HepG2 (cell line): ENCODE results near the gene STAM. TPM values are rescaled to one million over a fixed set of nuclear protein-coding genes. Genes with fewer than 3 reads are reported as not detected.

Experiments
- ATAC-seq: fragments of 200-7000 bp; cut with Tn5 transposase; 3 replicates; pipeline ENCODE4 v1.9.1; 2020; ENCODE audit warnings: mild to moderate bottlenecking, moderate library complexity
- BruUV-seq: library from RNA; stranded (reverse); fragments of 400-500 nt; replicated peaks from 2 replicates; lab custom pipeline; 2021; lab: Mats Ljungman, UMichigan
- CTCF ChIA-PET: fragments of 300-600 bp; formaldehyde crosslinking; extraction: SDS; loops from one replicate; lab custom pipeline; 2021; ENCODE audit warnings: low total read pairs, inconsistent platforms, low intra/inter-chr PET ratio; lab: Yijun Ruan, JAX
- POLR2A ChIA-PET: fragments of 350-600 bp; sonication (Branson Sonifier 250); formaldehyde crosslinking; loops from one replicate; lab custom pipeline; 2020; ENCODE audit warnings: antibody characterized with exemption, inconsistent platforms; lab: Yijun Ruan, JAX
- DNase-seq: peaks from one replicate; pipeline ENCODE4 v3.0.0-alpha.2; 2015; ENCODE audit warnings: low spot score
- FAIRE-seq: peaks from 3 replicates; lab custom pipeline; 2011; peaks lifted over from hg19 to GRCh38; lab: Jason Lieb, UNC
- H2AFZ ChIP-seq: one replicate; pipeline ENCODE4 v1.6.1; 2011; ENCODE audit warnings: low read length, inconsistent platforms
- H3K27ac ChIP-seq: fragments of 300-600 bp; 3 replicates; pipeline ENCODE4 v1.8.0; 2011; ENCODE audit warnings: mixed run types, mild to moderate bottlenecking, mixed read lengths, low read length, inconsistent platforms; ENCODE audit not compliant: insufficient read depth; ENCODE audit errors: extremely low read length
- H3K27me3 ChIP-seq, 2 experiments: fragments of 200-600 bp in 1 of 2; 2 replicates in 1 of 2; 3 replicates in 1 of 2; pipeline versions ENCODE4 v1.6.0 to v1.8.0; 2011; ENCODE audit warnings: low read length in 2 of 2, mild to moderate bottlenecking in 2 of 2, moderate library complexity in 2 of 2, inconsistent platforms in 1 of 2; ENCODE audit not compliant: insufficient read depth in 2 of 2, control insufficient read depth in 1 of 2
- H3K36me3 ChIP-seq, 2 experiments: fragments of 200-600 bp in 1 of 2; replicated peaks in 1 of 2; 2 replicates in 1 of 2; 3 replicates in 1 of 2; pipeline versions ENCODE4 v1.5.1 to v1.8.0; 2011; ENCODE audit warnings: low read length in 2 of 2, inconsistent platforms in 1 of 2; ENCODE audit not compliant: insufficient read depth in 2 of 2, control insufficient read depth in 1 of 2
- H3K4me1 ChIP-seq: 2 replicates; pipeline ENCODE4 v1.5.1; 2012; ENCODE audit warnings: low read length, inconsistent platforms; ENCODE audit not compliant: insufficient read depth
- H3K4me2 ChIP-seq: 2 replicates; pipeline ENCODE4 v1.6.0; 2011; ENCODE audit warnings: low read depth, low read length, inconsistent platforms
- H3K4me3 ChIP-seq, 3 experiments: fragments of 200-600 bp in 1 of 3; sonication (generic), shearing (Covaris generic) in 1 of 3; replicated peaks in 1 of 3; 2 replicates each; pipeline ENCODE4 v1.5.1; 2011 to 2016; ENCODE audit warnings: low read length in 3 of 3, inconsistent platforms in 2 of 3, low read depth in 2 of 3, mild to moderate bottlenecking in 2 of 3, control low read depth in 1 of 3, mixed read lengths in 1 of 3; ENCODE audit not compliant: insufficient read depth in 1 of 3
- H3K79me2 ChIP-seq: one replicate; pipeline ENCODE4 v1.6.1; 2011; ENCODE audit warnings: low read length, inconsistent platforms; ENCODE audit not compliant: insufficient read depth
- H3K9ac ChIP-seq: 2 replicates; pipeline ENCODE4 v1.6.0; 2011; ENCODE audit warnings: mild to moderate bottlenecking, low read depth, low read length, inconsistent platforms; ENCODE audit not compliant: insufficient read depth
- H3K9me3 ChIP-seq: 2 replicates; pipeline ENCODE4 v1.5.1; 2012; ENCODE audit warnings: mild to moderate bottlenecking, low read length
- H4K20me1 ChIP-seq: 2 replicates; pipeline ENCODE4 v1.6.0; 2011; ENCODE audit warnings: inconsistent platforms, mild to moderate bottlenecking, low read length, moderate library complexity; ENCODE audit not compliant: insufficient read depth
- ARNT ChIP-seq: fragments of 450-650 bp; IDR thresholded peaks from 2 replicates; pipeline ENCODE4 v1.6.1; 2017
- BRD4 ChIP-seq: sonication (generic); formaldehyde crosslinking; IDR thresholded peaks from 2 replicates; pipeline ENCODE4 v1.4.0; 2020; ENCODE audit warnings: missing genetic modification reagents
- HIVEP1 ChIP-seq: sonication (generic); formaldehyde crosslinking; IDR thresholded peaks from 2 replicates; pipeline ENCODE4 v1.4.0; 2020; ENCODE audit warnings: mild to moderate bottlenecking, missing genetic modification reagents
- NCOA5 ChIP-seq: sonication (generic); formaldehyde crosslinking; IDR thresholded peaks from 2 replicates; pipeline ENCODE4 v1.4.0; 2020; ENCODE audit warnings: missing genetic modification reagents
- NFE2L1 ChIP-seq: sonication (generic); formaldehyde crosslinking; IDR thresholded peaks from 2 replicates; pipeline ENCODE4 v1.4.0; 2020; ENCODE audit warnings: missing genetic modification reagents, mild to moderate bottlenecking, borderline replicate concordance
- PAWR ChIP-seq: sonication (generic); formaldehyde crosslinking; IDR thresholded peaks from 2 replicates; pipeline ENCODE4 v1.4.0; 2020; ENCODE audit warnings: missing genetic modification reagents, mild to moderate bottlenecking, borderline replicate concordance
- TCF7 ChIP-seq: sonication (generic); IDR thresholded peaks from 2 replicates; pipeline ENCODE4 v1.6.1; 2016; ENCODE audit warnings: antibody characterized with exemption, low read depth
- WIZ ChIP-seq: sonication (generic); formaldehyde crosslinking; IDR thresholded peaks from 2 replicates; pipeline ENCODE4 v1.5.1; 2020; ENCODE audit warnings: mild to moderate bottlenecking, missing genetic modification reagents
- ZNF20 ChIP-seq: sonication (generic); formaldehyde crosslinking; IDR thresholded peaks from 2 replicates; pipeline ENCODE4 v1.4.0; 2020; ENCODE audit warnings: mild to moderate bottlenecking, moderate library complexity, missing genetic modification reagents
- ZNF232 ChIP-seq: sonication (generic); formaldehyde crosslinking; IDR thresholded peaks from 2 replicates; pipeline ENCODE4 v1.4.0; 2020; ENCODE audit warnings: missing genetic modification reagents, borderline replicate concordance
- ZNF235 ChIP-seq: sonication (generic); formaldehyde crosslinking; IDR thresholded peaks from 2 replicates; pipeline ENCODE4 v1.8.1; 2023; ENCODE audit warnings: mild to moderate bottlenecking, missing genetic modification reagents, borderline replicate concordance
- ZNF569 ChIP-seq: sonication (generic); formaldehyde crosslinking; IDR thresholded peaks from 2 replicates; pipeline ENCODE4 v1.5.0; 2020; ENCODE audit warnings: mild to moderate bottlenecking, missing genetic modification reagents, moderate library complexity, borderline replicate concordance
- ZNF772 ChIP-seq: sonication (generic); formaldehyde crosslinking; IDR thresholded peaks from 2 replicates; pipeline ENCODE4 v1.5.0; 2020; ENCODE audit warnings: mild to moderate bottlenecking, missing genetic modification reagents
- WGBS: methylation state at CpG from one replicate; pipeline ENCODE4 v1.1.6; 2017; ENCODE audit warnings: low lambda C conversion rate; 5-methylcytosine and 5-hydroxymethylcytosine counted together
- in situ Hi-C: cut with HindIII; loops from 2 replicates; pipeline ENCODE4 v1.10.0; 2017; ENCODE audit warnings: low pct_unique_long_range_greater_than_20kb; ENCODE audit not compliant: extremely low pct_ligation_motif_present
- intact Hi-C: fragments of 100-400 bp; cut with micrococcal nuclease; formaldehyde crosslinking; loops from one replicate; pipeline ENCODE4 v1.10.0; 2022; ENCODE audit not compliant: unreplicated experiment
- polyA plus RNA-seq, 8 experiments: library from polyadenylated mRNA; depleted of rRNA in 3 of 8; stranded (reverse) in 7 of 8; unstranded in 1 of 8; fragments of >200 nt; fragmentation: Illumina TruSeq in 4 of 8; extraction: Trizol in 4 of 8; gene quantifications; 2 replicates each; pipeline versions ENCODE4 v1.2.1 to v1.2.3, GENCODE V29; 2011 to 2016; ENCODE audit warnings: low read depth in 4 of 8, missing spikeins in 1 of 8, mixed read lengths in 1 of 8; ENCODE audit not compliant: insufficient read depth in 1 of 8
- total RNA-seq, 5 experiments: library from RNA; depleted of rRNA; stranded (reverse); fragments of >200 nt; fragmentation: Illumina TruSeq; extraction: Trizol; gene quantifications; 2 replicates each; pipeline ENCODE4 v1.2.3, GENCODE V29; 2016; ENCODE audit warnings: low read depth in 1 of 5
- TF ChIP-seq, protein P1 (sequence below): sonication (generic); IDR thresholded peaks from 2 replicates; pipeline ENCODE4 v1.6.1; 2016; ENCODE audit warnings: low read depth, borderline replicate concordance
- TF ChIP-seq, protein P2 (sequence below): sonication (generic); formaldehyde crosslinking; IDR thresholded peaks from 2 replicates; pipeline ENCODE4 v1.5.0; 2020; ENCODE audit warnings: mild to moderate bottlenecking, missing genetic modification reagents, borderline replicate concordance

Gene STAM
- total and polyA plus RNA-seq, 2 of the 13 experiments (the other 11 are each of a cell fraction or from before 2014, with no cell fraction given) = 19.5 to 25.1 TPM

DNA sequence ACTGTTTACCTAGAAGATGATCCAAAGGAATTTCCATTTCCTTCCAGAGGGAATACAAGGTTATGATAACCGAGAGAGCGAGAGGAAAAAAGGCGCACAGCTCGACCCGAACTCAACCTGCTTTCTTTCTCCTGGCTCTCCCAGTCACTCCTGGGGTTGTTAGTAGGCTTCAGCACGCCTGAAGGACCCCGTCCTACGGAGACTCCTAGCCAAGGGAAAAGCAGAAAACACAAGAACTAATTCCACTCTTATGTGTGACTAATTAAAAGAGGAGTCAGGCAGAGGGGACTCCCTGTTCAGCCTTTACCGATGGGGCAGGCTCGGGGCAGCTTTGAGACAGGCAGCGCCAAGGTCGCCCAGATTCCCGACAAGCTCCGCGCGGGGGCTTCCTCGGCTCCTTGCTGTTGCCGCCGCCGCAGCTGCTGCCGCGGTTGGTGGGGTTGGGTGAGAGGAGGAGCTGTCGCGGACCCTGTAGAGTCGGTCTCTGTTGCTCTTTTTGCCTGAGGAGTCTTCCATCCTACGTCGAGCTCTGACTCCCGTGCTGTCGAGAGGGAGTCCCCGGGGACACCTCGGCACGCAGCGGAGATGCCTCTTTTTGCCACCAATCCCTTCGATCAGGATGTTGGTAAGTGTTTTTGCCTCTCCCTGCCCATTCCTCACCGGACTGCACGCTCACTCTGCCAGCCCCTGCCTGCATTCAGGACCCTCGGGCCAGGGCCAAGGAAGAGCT is at the start of gene STAM (continued):
- TF ChIP-seq ZNF772 (CRISPR knock-in tag) (0 out of 2 replicates have a peak, but pooled peaks have one; percentile 74), WIZ (peak; percentile 72; the same call in 1 of the 2 replicates), ZNF232 (CRISPR knock-in tag) (no peak), BRD4 (CRISPR knock-in tag) (no peak), PAWR (CRISPR knock-in tag) (no peak), ZNF235 (CRISPR knock-in tag) (no peak), NFE2L1 (CRISPR knock-in tag) (no peak), HIVEP1 (CRISPR knock-in tag) (no peak; the same call in 1 of the 2 replicates)
- TF ChIP-seq, protein P1, sequence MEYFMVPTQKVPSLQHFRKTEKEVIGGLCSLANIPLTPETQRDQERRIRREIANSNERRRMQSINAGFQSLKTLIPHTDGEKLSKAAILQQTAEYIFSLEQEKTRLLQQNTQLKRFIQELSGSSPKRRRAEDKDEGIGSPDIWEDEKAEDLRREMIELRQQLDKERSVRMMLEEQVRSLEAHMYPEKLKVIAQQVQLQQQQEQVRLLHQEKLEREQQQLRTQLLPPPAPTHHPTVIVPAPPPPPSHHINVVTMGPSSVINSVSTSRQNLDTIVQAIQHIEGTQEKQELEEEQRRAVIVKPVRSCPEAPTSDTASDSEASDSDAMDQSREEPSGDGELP = peak; percentile 57; the same call in 1 of the 2 replicates
- TF ChIP-seq, all 625 proteins: peak for 154

- H4K20me1 ChIP-seq = no peaks in the 10 kb centered on the region
- H3K9ac ChIP-seq = no peak overlapping the region
- no peak for DNase-seq
- no peaks in the 10 kb centered on the region for H3K27me3 ChIP-seq
- WGBS = 93% methylated on average over 3 of the region's 3 CpGs
- H3K9me3 ChIP-seq = no peaks in the 10 kb centered on the region
- intact Hi-C loops = no loop called here
- H3K36me3 ChIP-seq = peaks cover 0 to 1% of the 10 kb centered on the region in 2 experiments; a peak in 2 of 5 replicates
- BruUV-seq = no TSS peak
- H3K4me1 ChIP-seq = no peaks in the 10 kb centered on the region
- FAIRE-seq = no peak
- H3K27ac ChIP-seq = no peak overlapping the region
- H3K79me2 ChIP-seq = no peaks in the 10 kb centered on the region
- no peak for ATAC-seq
- POLR2A ChIA-PET = no interaction called here
- no peak overlapping the region for H2AFZ ChIP-seq
- no peak overlapping the region for H3K4me3 ChIP-seq
- in situ Hi-C loops = no loop called here
- no peak overlapping the region for H3K4me2 ChIP-seq
- CTCF ChIA-PET = no interaction called here
- no peak for TF ChIP-seq NCOA5
- TF ChIP-seq, protein P2, sequence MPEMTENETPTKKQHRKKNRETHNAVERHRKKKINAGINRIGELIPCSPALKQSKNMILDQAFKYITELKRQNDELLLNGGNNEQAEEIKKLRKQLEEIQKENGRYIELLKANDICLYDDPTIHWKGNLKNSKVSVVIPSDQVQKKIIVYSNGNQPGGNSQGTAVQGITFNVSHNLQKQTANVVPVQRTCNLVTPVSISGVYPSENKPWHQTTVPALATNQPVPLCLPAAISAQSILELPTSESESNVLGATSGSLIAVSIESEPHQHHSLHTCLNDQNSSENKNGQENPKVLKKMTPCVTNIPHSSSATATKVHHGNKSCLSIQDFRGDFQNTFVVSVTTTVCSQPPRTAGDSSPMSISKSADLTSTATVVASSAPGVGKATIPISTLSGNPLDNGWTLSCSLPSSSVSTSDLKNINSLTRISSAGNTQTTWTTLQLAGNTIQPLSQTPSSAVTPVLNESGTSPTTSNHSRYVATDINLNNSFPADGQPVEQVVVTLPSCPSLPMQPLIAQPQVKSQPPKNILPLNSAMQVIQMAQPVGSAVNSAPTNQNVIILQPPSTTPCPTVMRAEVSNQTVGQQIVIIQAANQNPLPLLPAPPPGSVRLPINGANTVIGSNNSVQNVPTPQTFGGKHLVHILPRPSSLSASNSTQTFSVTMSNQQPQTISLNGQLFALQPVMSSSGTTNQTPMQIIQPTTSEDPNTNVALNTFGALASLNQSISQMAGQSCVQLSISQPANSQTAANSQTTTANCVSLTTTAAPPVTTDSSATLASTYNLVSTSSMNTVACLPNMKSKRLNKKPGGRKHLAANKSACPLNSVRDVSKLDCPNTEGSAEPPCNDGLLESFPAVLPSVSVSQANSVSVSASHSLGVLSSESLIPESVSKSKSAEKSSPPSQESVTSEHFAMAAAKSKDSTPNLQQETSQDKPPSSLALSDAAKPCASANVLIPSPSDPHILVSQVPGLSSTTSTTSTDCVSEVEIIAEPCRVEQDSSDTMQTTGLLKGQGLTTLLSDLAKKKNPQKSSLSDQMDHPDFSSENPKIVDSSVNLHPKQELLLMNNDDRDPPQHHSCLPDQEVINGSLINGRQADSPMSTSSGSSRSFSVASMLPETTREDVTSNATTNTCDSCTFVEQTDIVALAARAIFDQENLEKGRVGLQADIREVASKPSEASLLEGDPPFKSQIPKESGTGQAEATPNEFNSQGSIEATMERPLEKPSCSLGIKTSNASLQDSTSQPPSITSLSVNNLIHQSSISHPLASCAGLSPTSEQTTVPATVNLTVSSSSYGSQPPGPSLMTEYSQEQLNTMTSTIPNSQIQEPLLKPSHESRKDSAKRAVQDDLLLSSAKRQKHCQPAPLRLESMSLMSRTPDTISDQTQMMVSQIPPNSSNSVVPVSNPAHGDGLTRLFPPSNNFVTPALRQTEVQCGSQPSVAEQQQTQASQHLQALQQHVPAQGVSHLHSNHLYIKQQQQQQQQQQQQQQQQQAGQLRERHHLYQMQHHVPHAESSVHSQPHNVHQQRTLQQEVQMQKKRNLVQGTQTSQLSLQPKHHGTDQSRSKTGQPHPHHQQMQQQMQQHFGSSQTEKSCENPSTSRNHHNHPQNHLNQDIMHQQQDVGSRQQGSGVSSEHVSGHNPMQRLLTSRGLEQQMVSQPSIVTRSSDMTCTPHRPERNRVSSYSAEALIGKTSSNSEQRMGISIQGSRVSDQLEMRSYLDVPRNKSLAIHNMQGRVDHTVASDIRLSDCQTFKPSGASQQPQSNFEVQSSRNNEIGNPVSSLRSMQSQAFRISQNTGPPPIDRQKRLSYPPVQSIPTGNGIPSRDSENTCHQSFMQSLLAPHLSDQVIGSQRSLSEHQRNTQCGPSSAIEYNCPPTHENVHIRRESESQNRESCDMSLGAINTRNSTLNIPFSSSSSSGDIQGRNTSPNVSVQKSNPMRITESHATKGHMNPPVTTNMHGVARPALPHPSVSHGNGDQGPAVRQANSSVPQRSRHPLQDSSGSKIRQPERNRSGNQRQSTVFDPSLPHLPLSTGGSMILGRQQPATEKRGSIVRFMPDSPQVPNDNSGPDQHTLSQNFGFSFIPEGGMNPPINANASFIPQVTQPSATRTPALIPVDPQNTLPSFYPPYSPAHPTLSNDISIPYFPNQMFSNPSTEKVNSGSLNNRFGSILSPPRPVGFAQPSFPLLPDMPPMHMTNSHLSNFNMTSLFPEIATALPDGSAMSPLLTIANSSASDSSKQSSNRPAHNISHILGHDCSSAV (CRISPR knock-in tag) = no peak
- no peak for TF ChIP-seq ARNT
- TF ChIP-seq ZNF569 (CRISPR knock-in tag) = no peak
- TF ChIP-seq TCF7 = no peak
- no peak for TF ChIP-seq ZNF20 (CRISPR knock-in tag)
Measured at GRCh38 chr10:17597386-17597785, 46.6 kb upstream of the STAM start.
